Hepatocyte (in vitro differentiated cells): ENCODE measurements around the gene PEX5.

Experiments
- CTCF ChIP-seq: fragments of 200-600 bp; sonication (generic); IDR thresholded peaks from 2 replicates; pipeline ENCODE4 v1.5.1; 2016; ENCODE audit warnings: antibody characterized with exemption, mild to moderate bottlenecking; ENCODE audit not compliant: poor library complexity
- EZH2phosphoT487 ChIP-seq: fragments of 200-600 bp; sonication (generic); IDR thresholded peaks from one replicate; pipeline ENCODE4 v1.6.1; 2018; ENCODE audit warnings: antibody characterized with exemption, mild to moderate bottlenecking, low read depth, moderate library complexity; ENCODE audit not compliant: unreplicated experiment, severe bottlenecking

GRCh38 chr12:7259060-7259459 lies 69.6 kb downstream of the PEX5 start:
- TF ChIP-seq CTCF, result no peak
- no peak for TF ChIP-seq EZH2phosphoT487
